HepG2 (cell line): Measurements from ENCODE around the gene GRIN3B. TPM values are rescaled to one million over a fixed set of nuclear protein-coding genes. Genes with fewer than 3 reads are reported as not detected.

ENCODE experiments used
- EEA1 ChIP-seq: sonication (generic); formaldehyde crosslinking; IDR thresholded peaks from 2 replicates; pipeline ENCODE4 v1.5.1; 2020; ENCODE audit warnings: mild to moderate bottlenecking, missing genetic modification reagents, borderline replicate concordance
- GATA4 ChIP-seq: sonication (generic); IDR thresholded peaks from 2 replicates; pipeline ENCODE4 v1.6.1; 2016; ENCODE audit warnings: antibody characterized with exemption, low read depth, borderline replicate concordance
- HHEX ChIP-seq: IDR thresholded peaks from 2 replicates; pipeline ENCODE4 v1.6.1; 2016; ENCODE audit warnings: control low read depth
- HMG20A ChIP-seq: IDR thresholded peaks from 2 replicates; pipeline ENCODE4 v1.6.1; 2016; ENCODE audit warnings: borderline replicate concordance
- HOXA5 ChIP-seq: sonication (generic); formaldehyde crosslinking; IDR thresholded peaks from 2 replicates; pipeline ENCODE4 v1.4.0; 2020; ENCODE audit warnings: missing genetic modification reagents
- MXI1 ChIP-seq: IDR thresholded peaks from 3 replicates; pipeline ENCODE4 v1.6.1; 2012; ENCODE audit warnings: low read depth, low read length, inconsistent platforms, borderline replicate concordance
- NFIB ChIP-seq: sonication (generic); formaldehyde crosslinking; IDR thresholded peaks from 2 replicates; pipeline ENCODE4 v1.9.0; 2021; ENCODE audit warnings: missing genetic modification reagents, mild to moderate bottlenecking, borderline replicate concordance
- NR2F1 ChIP-seq, 2 experiments: fragments of 450-650 bp in 1 of 2; formaldehyde crosslinking in 1 of 2; IDR thresholded peaks; 2 replicates each; pipeline versions ENCODE4 v1.5.0 to v1.6.1; 2016 to 2020; ENCODE audit warnings: mild to moderate bottlenecking in 1 of 2, missing compliant biosample characterization in 1 of 2, missing genetic modification reagents in 1 of 2, moderate library complexity in 1 of 2
- PHF21A ChIP-seq: sonication (generic); formaldehyde crosslinking; IDR thresholded peaks from 2 replicates; pipeline ENCODE4 v1.5.0; 2020; ENCODE audit warnings: mild to moderate bottlenecking, missing genetic modification reagents
- PHF8 ChIP-seq: sonication (generic); formaldehyde crosslinking; IDR thresholded peaks from 2 replicates; pipeline ENCODE4 v1.5.0; 2020; ENCODE audit warnings: missing genetic modification reagents
- PTBP1 ChIP-seq: fragments of 200-400 bp; formaldehyde crosslinking; IDR thresholded peaks from 2 replicates; pipeline ENCODE4 v1.6.1; 2018; ENCODE audit warnings: low read length, low read depth; ENCODE audit not compliant: poor library complexity, severe bottlenecking
- RFX1 ChIP-seq: fragments of 450-650 bp; IDR thresholded peaks from 2 replicates; pipeline ENCODE4 v1.6.1; 2017
- SOX6 ChIP-seq, 2 experiments: fragments of 450-650 bp in 1 of 2; sonication (generic) in 1 of 2; formaldehyde crosslinking in 1 of 2; IDR thresholded peaks; 2 replicates each; pipeline versions ENCODE4 v1.4.0 to v1.6.1; 2017 to 2020; ENCODE audit warnings: antibody characterized with exemption in 1 of 2, mild to moderate bottlenecking in 1 of 2, missing genetic modification reagents in 1 of 2
- SP4 ChIP-seq: sonication (generic); formaldehyde crosslinking; IDR thresholded peaks from 2 replicates; pipeline ENCODE4 v1.8.1; 2023; ENCODE audit warnings: mild to moderate bottlenecking, missing genetic modification reagents
- TOE1 ChIP-seq: sonication (generic); formaldehyde crosslinking; IDR thresholded peaks from 2 replicates; pipeline ENCODE4 v1.4.0; 2020; ENCODE audit warnings: mild to moderate bottlenecking, missing genetic modification reagents
- ZFAT ChIP-seq: sonication (generic); formaldehyde crosslinking; conservative IDR thresholded peaks from 2 replicates; pipeline ENCODE4 v1.8.1; 2023; ENCODE audit warnings: missing genetic modification reagents, inconsistent platforms
- ZFP1 ChIP-seq: IDR thresholded peaks from 2 replicates; pipeline ENCODE4 v1.6.1; 2016
- ZMYM2 ChIP-seq: sonication (generic); formaldehyde crosslinking; IDR thresholded peaks from 2 replicates; pipeline ENCODE4 v1.8.0; 2022; ENCODE audit warnings: mild to moderate bottlenecking, missing genetic modification reagents
- ZNF180 ChIP-seq: sonication (generic); formaldehyde crosslinking; IDR thresholded peaks from 2 replicates; pipeline ENCODE4 v1.4.0; 2020; ENCODE audit warnings: low read depth, missing genetic modification reagents, borderline replicate concordance
- ZNF205 ChIP-seq: IDR thresholded peaks from 2 replicates; pipeline ENCODE4 v1.6.1; 2018; ENCODE audit warnings: missing biosample characterization, missing genetic modification reagents
- ZNF430 ChIP-seq: sonication (generic); formaldehyde crosslinking; IDR thresholded peaks from 2 replicates; pipeline ENCODE4 v1.9.0; 2021; ENCODE audit warnings: mild to moderate bottlenecking, missing genetic modification reagents
- ZNF788 ChIP-seq: sonication (generic); formaldehyde crosslinking; IDR thresholded peaks from 2 replicates; pipeline ENCODE4 v1.5.0; 2020; ENCODE audit warnings: mild to moderate bottlenecking, missing genetic modification reagents, borderline replicate concordance
- ZNF879 ChIP-seq: sonication (generic); formaldehyde crosslinking; IDR thresholded peaks from 2 replicates; pipeline ENCODE4 v1.8.1; 2023; ENCODE audit warnings: missing genetic modification reagents
- polyA plus RNA-seq, 8 experiments: library from polyadenylated mRNA; depleted of rRNA in 3 of 8; stranded (reverse) in 7 of 8; unstranded in 1 of 8; fragments of >200 nt; fragmentation: Illumina TruSeq in 4 of 8; extraction: Trizol in 4 of 8; gene quantifications; 2 replicates each; pipeline versions ENCODE4 v1.2.1 to v1.2.3, GENCODE V29; 2011 to 2016; ENCODE audit warnings: low read depth in 4 of 8, missing spikeins in 1 of 8, mixed read lengths in 1 of 8; ENCODE audit not compliant: insufficient read depth in 1 of 8
- total RNA-seq, 5 experiments: library from RNA; depleted of rRNA; stranded (reverse); fragments of >200 nt; fragmentation: Illumina TruSeq; extraction: Trizol; gene quantifications; 2 replicates each; pipeline ENCODE4 v1.2.3, GENCODE V29; 2016; ENCODE audit warnings: low read depth in 1 of 5
- TF ChIP-seq, protein P1 (sequence below): sonication (generic); formaldehyde crosslinking; IDR thresholded peaks from 2 replicates; pipeline ENCODE4 v1.9.0; 2022; ENCODE audit warnings: missing genetic modification reagents, mild to moderate bottlenecking, borderline replicate concordance
- TF ChIP-seq, protein P2 (sequence below): sonication (generic); formaldehyde crosslinking; conservative IDR thresholded peaks from 2 replicates; pipeline ENCODE4 v1.4.0; 2020; ENCODE audit warnings: missing genetic modification reagents
- TF ChIP-seq, protein P3 (sequence below): sonication (generic); formaldehyde crosslinking; IDR thresholded peaks from 2 replicates; pipeline ENCODE4 v1.4.0; 2020; ENCODE audit warnings: missing genetic modification reagents
- TF ChIP-seq, protein P4 (sequence below), 2 experiments: fragments of 450-650 bp in 1 of 2; sonication (generic) in 1 of 2; formaldehyde crosslinking; IDR thresholded peaks; 2 replicates each; pipeline versions ENCODE4 v1.5.0 to v1.8.0; 2020 to 2022; ENCODE audit warnings: mild to moderate bottlenecking in 1 of 2, missing genetic modification reagents in 1 of 2

The GRIN3B gene
- total and polyA plus RNA-seq, 2 of the 13 experiments (the other 11 are each of a cell fraction or from before 2014, with no cell fraction given) = 0.07 to 0.20 TPM

DNA sequence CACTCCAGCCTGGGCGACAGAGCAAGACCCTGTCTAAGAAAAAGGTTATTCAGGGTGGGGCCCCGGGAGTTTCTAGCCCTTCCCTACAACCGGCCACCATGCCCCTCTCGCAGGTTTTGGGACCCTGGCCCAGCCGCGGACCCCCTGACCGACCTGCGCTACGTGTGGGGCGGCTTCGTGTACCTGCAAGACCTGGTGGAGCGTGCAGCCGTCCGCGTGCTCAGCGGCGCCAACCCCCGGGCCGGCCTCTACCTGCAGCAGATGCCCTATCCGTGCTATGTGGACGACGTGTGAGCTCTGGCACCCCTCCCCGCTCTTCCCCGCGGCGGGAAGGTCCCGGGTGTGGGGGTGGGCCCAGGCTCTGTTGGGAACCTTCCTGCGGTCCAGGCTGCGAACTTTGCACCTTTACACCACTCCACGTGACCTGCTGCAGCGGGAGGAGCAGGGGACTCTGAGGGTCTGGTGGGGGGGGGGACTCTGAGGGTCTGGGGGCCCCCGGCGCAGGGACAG lies 46.0 kb downstream of the GRIN3B start (continued):
- TF ChIP-seq, protein P1, sequence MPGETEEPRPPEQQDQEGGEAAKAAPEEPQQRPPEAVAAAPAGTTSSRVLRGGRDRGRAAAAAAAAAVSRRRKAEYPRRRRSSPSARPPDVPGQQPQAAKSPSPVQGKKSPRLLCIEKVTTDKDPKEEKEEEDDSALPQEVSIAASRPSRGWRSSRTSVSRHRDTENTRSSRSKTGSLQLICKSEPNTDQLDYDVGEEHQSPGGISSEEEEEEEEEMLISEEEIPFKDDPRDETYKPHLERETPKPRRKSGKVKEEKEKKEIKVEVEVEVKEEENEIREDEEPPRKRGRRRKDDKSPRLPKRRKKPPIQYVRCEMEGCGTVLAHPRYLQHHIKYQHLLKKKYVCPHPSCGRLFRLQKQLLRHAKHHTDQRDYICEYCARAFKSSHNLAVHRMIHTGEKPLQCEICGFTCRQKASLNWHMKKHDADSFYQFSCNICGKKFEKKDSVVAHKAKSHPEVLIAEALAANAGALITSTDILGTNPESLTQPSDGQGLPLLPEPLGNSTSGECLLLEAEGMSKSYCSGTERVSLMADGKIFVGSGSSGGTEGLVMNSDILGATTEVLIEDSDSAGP (CRISPR knock-in tag) = peak; percentile 58
- TF ChIP-seq EEA1 (CRISPR knock-in tag) (peak; percentile 51; the same call in 1 of the 2 replicates), TOE1 (CRISPR knock-in tag) (no peak), MXI1 (no peak), GATA4 (no peak), ZMYM2 (CRISPR knock-in tag) (peak; percentile 47; the same call in 1 of the 2 replicates), RFX1 (no peak), SP4 (CRISPR knock-in tag) (peak; percentile 80), ZFAT (no peak), HOXA5 (CRISPR knock-in tag) (no peak; the same call in 1 of the 2 replicates), SOX6 (IDR thresholded peaks at IDR 0.05) (no peak), SOX6 (CRISPR knock-in tag; IDR thresholded peaks at IDR 0.05) (no peak), HHEX (CRISPR knock-in tag) (no peak), PHF21A (CRISPR knock-in tag) (0 out of 2 replicates have a peak, but pooled peaks have one; percentile 32), ZNF879 (CRISPR knock-in tag) (no peak), ZFP1 (CRISPR knock-in tag) (no peak), ZNF788 (CRISPR knock-in tag) (no peak), PTBP1 (no peak), PHF8 (no peak), ZNF430 (CRISPR knock-in tag) (peak; percentile 71), NR2F1 (CRISPR knock-in tag; IDR thresholded peaks at IDR 0.05) (no peak), ZNF180 (CRISPR knock-in tag) (no peak), ZNF205 (CRISPR knock-in tag) (no peak), HMG20A (CRISPR knock-in tag) (no peak), NFIB (CRISPR knock-in tag) (no peak)
- TF ChIP-seq, protein P2, sequence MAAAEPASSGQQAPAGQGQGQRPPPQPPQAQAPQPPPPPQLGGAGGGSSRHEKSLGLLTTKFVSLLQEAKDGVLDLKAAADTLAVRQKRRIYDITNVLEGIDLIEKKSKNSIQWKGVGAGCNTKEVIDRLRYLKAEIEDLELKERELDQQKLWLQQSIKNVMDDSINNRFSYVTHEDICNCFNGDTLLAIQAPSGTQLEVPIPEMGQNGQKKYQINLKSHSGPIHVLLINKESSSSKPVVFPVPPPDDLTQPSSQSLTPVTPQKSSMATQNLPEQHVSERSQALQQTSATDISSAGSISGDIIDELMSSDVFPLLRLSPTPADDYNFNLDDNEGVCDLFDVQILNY (CRISPR knock-in tag) = peak; percentile 68; the same call in 1 of the 2 replicates
- TF ChIP-seq, protein P3, sequence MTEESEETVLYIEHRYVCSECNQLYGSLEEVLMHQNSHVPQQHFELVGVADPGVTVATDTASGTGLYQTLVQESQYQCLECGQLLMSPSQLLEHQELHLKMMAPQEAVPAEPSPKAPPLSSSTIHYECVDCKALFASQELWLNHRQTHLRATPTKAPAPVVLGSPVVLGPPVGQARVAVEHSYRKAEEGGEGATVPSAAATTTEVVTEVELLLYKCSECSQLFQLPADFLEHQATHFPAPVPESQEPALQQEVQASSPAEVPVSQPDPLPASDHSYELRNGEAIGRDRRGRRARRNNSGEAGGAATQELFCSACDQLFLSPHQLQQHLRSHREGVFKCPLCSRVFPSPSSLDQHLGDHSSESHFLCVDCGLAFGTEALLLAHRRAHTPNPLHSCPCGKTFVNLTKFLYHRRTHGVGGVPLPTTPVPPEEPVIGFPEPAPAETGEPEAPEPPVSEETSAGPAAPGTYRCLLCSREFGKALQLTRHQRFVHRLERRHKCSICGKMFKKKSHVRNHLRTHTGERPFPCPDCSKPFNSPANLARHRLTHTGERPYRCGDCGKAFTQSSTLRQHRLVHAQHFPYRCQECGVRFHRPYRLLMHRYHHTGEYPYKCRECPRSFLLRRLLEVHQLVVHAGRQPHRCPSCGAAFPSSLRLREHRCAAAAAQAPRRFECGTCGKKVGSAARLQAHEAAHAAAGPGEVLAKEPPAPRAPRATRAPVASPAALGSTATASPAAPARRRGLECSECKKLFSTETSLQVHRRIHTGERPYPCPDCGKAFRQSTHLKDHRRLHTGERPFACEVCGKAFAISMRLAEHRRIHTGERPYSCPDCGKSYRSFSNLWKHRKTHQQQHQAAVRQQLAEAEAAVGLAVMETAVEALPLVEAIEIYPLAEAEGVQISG (CRISPR knock-in tag) = peak; percentile 29; the same call in 1 of the 2 replicates
- TF ChIP-seq, protein P4, sequence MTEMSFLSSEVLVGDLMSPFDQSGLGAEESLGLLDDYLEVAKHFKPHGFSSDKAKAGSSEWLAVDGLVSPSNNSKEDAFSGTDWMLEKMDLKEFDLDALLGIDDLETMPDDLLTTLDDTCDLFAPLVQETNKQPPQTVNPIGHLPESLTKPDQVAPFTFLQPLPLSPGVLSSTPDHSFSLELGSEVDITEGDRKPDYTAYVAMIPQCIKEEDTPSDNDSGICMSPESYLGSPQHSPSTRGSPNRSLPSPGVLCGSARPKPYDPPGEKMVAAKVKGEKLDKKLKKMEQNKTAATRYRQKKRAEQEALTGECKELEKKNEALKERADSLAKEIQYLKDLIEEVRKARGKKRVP (CRISPR knock-in tag; IDR thresholded peaks at IDR 0.05) = no peak
